ENCODE data around the gene AMER2.

AMER2 gene

DNA sequence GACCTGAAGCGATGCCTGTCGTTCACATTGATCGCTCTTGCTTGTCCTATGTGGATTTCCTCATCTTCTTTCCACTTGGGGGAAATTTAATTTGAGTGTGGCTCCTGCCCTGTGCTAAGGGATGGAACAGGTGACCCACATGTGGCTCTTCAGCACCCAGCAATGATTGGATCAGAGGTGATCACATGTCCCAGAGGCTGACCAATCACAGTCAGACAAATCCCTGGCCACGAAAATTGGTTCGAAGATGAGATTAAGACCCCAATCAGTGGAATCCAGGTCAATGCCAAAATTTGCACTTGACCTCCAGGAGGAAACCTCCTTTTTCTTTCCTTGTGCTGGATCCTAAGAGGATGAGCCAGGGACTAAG lies 23.7 kb downstream of the AMER2 start:
- no peak for DNase-seq

DNA sequence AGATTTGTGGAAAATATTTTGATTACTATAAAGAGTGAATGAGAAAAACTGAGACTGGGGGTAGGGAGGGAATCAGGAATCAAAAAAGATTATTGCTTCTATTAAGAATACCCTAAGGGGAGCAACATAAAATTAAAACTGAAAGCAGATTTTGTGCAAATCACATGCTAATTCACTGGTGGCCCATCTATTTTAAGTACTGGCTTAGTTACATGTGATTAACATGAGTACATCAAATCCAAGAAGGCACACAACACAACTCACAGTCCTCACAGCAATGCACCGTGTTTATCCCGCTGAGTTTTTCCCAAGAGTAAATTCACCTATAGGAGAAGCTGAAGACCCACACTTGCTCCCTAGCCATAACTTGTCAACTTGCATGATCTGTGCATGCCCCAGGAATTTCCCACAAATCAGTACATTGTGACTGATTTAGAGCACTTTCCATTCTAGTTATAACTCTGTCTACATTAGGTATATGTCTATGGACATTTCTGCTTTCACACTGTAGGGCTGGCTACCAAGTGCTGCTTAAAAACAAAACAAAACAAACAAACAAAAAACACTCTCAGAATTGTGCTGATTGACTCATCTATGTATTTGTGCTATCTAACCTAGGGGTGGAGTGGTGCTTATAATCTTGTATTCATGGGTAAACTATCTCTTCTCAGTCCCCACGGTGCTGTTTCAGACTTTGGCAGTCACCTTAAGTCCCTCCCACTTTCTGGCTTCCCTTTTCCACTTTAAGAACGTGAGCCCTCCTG lies 24.3 kb downstream of the AMER2 start:
- no peak for DNase-seq

DNA sequence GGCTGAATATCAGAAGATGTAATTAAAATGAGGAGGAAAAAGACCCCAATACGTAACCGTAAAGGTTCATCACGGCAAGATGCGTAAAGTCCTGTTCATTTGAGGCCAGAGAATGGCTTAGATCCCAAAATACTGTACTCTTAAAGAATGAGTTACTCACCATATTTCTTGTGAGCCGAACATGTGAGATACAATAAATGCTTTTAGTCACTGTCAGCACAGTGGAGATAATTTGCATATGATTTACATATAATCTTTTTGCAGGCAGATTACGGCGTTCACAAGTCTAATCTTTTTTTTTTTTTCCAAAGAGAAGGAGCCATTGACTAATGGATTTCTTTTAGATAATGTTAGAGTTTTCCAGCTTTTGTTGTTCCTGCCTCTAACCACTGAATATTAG lies 28.4 kb downstream of the AMER2 start:
- no peak for DNase-seq

DNA sequence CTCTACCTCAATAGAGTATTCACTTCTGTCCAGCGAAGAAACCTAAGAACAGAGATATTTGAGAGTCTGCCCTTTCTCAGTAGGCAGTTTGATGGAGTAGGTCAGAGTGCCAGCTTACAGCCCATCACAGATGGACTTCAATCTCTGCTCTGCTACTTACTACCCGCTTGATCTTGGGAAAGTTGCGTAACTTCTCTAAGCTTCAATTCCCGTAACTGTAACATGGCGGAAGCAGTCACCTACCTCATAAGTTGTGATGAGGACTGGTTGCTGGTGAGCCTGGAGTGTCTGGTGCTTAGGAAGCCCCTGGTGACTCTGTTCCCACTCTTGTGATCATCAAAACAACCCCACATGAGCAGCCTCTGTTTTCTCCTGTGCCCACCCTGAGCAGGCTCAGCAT lies 31.0 kb downstream of the AMER2 start:
- DNase-seq: no peak

DNA sequence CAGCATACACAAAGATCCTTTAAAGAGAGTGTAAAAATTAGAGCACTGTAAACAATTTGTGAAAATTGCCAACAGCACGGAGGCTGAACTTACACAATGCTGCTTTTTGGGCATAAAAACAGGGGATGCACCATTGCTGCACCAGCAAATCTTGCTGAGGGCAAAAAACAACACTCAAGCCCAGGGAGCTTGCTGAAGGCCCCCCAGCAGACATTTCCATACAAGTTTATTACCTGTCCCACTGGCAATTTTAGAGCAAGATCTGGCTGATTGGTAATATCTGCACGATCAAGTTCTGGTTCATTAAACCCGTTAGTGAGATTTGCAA lies 34.3 kb downstream of the AMER2 start:
- no peak for DNase-seq

DNA sequence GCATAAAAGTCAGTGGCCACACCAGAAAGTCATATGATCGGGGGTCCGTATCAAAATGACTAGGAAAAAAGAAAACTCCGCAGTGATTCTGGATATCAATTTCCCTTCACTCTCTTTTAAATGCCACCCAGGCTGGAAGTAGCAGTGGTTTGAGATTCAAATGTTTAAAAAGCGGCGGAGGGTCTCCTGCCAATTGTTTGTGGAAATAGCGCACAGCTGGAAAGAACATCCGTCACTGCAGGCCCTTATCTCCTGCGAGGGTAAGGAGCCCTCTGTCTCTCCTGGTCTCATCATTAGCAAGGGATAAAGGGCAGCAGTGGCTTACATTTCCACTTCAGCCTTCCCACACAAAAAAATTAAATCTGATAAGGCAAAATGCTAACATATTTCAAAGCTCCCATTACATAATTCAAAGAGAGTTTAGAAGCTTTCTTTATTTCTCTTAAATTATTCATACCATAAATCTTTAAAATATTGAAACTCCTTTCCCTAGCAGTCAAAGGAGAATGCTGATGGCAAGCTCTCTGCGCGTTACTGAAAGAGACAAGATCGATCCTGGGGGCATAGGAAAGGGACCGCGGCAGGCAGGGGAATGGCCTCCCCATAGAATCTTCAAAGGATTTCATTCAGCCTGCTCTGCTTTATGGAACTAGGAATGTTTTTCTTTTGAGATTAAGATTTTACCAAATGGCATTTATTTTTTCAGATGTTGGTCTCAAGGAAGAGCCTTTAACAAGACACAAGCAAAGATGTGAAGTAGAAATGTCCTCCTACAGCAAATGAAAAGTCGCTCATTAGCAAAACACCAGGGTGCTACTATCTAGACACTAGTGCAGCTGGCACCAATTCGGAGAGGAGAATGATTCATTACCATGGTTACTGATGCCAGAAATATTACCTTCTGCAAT lies 35.0 kb downstream of the AMER2 start:
- no peak for DNase-seq

DNA sequence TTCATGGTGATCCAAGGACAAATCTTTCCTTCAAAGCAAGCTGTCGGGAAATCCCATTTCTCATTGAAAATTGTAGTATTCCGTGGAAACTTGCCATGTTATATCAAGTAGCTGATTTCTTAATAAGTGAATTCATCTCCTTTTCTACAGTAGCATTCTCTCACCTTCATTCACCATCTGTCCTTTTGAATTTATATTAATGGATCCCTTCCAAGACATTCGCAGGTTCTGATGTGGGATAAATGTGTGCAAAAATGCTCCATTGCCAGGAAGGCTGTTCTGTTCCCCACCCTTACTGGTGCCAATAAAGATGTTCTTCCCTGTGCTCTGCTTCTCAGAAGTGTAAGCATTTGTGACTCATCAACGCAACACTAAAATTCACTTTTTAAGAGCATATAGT lies 36.2 kb downstream of the AMER2 start:
- no peak for DNase-seq

DNA sequence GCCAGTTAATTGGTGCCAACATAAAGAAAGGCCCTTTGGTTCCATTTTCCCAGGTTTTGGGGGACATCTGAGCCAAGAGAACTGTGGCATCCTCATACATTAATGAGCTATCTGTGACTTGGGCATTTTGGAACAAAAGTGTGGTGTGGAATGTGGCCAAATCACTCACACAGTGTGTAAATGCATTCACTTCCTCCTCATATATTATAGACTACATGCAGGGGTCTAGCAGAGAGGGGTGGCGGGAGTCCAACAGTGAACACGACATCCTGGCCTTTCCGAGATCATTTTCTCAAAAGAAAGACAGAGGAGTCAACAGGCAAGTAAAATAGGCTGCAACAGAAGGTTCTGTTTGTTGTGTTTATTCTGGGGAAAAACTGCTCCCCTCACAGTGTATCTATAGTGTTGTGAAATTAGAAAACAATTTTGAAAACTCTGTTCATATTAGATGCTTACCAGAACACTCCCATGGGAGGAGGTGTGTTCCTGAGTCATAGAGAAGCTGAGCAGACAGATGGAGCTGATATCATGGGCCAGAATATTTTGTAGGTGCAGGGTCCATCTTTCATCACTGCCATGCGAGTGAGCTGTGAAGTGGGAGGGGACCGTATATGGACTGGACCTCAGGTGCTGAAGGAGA lies 39.2 kb downstream of the AMER2 start:
- DNase-seq: no peak

DNA sequence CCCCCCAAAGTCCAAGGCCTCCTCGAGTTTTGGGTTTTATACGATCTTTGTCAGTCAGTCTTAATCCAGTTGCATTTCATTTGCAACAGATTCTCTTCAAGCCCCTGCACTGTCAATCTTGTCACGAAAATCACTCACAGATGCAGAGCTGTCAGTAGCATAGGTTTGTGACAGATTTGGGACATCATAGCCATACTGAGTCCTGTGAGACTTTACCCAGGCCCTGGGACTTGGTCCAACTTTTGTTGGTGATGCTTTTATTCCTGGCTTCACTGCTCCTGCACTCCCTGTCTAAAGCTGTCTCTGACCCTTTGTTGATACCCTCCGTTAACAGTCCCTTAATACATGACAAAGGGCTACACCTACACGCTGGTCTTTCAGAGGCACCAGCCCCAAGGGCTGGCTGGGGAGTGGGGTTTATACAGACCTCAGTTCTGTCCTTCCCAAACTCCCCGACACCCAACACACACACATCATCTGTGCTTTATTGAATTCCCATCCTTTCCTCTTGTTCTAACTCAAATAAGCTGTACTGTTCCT lies 40.1 kb downstream of the AMER2 start:
- DNase-seq: no peak

DNA sequence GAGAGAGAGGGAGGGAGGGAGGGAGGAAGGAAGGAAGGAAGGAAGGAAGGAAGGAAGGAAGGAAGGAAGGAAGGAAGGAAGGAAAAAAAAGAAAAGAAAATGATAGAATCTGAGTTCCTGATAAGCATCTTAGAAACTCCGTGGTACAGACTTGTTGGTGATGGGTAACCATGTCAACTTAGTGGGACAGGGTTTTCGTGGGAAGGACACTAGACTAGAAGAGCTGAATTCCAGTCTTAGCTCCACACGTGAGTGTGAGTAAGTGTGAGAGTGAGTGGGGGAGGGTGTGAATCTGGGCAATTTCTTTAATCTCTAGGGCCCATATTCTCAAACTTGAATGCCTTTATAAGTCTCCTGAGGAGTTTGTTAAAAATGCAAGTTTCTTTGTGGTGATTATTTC lies 41.1 kb downstream of the AMER2 start:
- DNase-seq: no peak

DNA sequence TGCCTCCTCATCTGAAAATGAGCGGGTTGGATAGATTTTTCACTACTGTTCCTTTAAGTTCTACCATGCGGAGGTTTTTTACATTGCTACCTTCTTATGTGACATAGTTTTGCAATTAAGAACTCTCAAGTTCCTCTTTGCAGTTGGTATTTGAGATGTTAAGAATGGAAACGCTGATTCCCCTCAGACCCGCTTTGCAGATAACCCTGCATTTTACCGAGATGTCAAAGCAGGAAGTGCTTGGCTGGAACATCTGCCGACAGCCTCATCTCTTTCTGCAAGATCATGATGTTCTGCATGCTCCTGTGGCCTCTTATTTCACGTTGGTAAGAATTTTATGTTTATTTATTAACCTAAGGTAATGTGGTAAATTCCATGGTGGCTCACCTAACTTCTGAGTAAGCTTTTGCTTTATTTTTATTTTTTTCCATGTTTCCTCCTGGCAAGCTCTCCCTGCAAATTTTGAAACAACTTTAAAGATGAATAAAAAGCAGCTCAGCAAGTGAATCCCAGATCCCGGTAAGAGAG lies 53.6 kb downstream of the AMER2 start:
- DNase-seq: no peak

DNA sequence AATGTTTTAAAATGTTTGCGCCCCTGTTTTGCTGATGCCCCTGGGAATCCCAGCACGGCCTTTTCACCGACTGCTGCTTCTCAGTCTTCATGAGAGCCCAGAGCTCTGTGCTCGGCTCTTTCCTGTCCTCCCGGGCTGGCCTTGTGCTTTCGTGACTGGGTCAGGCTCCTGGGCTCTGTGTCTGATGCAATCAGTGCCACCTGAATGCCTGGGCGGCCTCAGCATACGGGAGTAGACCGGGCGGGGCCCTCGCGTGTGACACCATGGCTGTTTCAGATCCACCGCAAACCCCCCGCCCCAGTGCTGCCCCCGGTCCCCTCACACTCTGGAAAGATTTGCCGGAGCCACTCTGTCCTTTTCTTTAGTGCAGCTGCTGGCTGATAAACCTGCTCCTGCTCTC lies 54.8 kb downstream of the AMER2 start:
- no peak for DNase-seq

DNA sequence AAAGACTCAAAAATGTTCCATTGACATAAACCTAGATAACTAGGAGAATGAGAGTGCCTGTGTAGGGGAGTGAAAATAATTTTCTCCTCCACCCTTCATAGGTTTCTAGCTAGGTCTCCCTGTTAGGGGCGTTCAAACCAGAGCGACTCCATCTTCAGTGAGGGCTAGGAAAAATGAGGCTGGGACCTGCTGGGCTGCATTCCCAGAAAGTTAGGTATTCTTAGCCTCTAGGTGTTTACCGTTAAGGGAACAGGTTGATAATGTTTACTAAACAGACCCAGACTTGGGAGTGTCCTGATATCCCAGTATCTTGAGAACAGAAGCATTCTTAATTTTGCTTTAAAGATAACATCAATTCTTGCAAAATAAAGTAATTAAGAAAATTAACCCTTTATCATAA lies 56.0 kb downstream of the AMER2 start:
- DNase-seq: no peak

DNA sequence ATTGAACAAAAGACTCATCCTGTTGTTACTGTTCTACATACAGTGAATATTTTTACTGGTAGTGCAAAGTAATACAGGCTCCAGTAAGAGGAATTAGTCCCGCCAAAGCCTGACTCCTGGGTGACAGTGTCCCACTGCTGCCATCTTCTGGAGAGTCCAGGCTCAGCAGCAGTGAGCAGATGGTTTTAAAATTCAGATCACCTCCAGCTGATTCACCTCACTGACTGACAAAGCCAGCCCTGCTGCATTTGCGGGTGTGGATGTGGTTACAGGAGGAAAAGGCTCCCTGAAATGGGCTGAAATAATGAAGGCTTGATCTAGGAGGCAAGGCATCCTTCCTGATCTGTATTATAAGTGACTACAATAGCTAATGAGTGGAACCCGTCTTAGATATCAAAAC lies 57.9 kb downstream of the AMER2 start:
- peak; percentile 65 for DNase-seq

DNA sequence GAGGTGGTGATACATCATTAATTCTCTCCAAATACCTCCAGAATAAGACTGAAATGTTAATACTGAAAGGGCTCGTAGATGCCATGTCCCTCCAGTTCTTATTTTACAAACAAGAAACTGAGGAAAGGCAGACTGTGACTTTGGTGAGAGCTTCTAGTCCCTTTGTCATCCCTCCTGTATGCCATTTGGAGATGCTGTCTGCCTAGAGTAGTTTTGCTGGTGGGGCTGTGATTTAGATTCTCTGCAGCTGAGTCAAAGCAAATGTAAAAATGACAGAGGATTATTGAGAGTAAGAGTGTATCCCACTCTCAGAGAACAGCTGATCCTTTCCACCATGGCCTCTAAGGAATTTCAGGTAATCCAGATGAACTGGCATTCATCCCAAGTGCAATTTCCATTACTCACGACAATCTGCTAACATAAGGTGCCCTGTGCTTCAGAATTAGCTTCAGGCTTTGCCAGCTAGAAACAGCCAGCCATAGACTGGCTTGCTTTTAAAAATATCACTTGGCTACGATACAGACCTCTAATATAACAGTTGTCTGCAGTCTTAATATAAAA lies 59.3 kb downstream of the AMER2 start:
- DNase-seq: no peak
